Left cardiac atrium (tissue), 4 donors: ENCODE results near the gene NQO1. TPM values are rescaled to one million over a fixed set of nuclear protein-coding genes. Genes with fewer than 3 reads are reported as not detected.

Experiments
- ATAC-seq, 2 donors: fragments of 200-7000 bp; cut with Tn5 transposase; one replicate each; pipeline ENCODE4 v1.9.1; 2020; ENCODE audit warnings: mild to moderate bottlenecking in 2 of 2, moderate library complexity in 2 of 2
- DNase-seq: peaks from one replicate; pipeline ENCODE4 v3.0.0-alpha.2; 2020
- intact Hi-C, 2 donors: fragments of 100-400 bp; cut with DNase I; formaldehyde crosslinking; loops; one replicate each; pipeline versions ENCODE4 v1.14.1 to v1.15.1; 2022 to 2023
- total RNA-seq, 2 donors: library from RNA; stranded (reverse); fragmentation: NEBNext Ultra II Directional; extraction: Animal tissue kit (Norgen Biotek cat#: 25700); gene quantifications; one replicate each; pipeline ENCODE4 v1.2.1, GENCODE V29; 2021
- donor health status: DM: no; HTN: yes; CAD: no.
- donor health status: DM: no; HTN: yes; CAD: no; lungs with severe emphysema.
- donor health status: DM: yes; HTN: yes; CAD: no.
- donor health status: Dilated cardiomyopathy.

Gene NQO1
- total RNA-seq, 2 donors from 2014 or later: 36.3 to 50.6 TPM

DNA sequence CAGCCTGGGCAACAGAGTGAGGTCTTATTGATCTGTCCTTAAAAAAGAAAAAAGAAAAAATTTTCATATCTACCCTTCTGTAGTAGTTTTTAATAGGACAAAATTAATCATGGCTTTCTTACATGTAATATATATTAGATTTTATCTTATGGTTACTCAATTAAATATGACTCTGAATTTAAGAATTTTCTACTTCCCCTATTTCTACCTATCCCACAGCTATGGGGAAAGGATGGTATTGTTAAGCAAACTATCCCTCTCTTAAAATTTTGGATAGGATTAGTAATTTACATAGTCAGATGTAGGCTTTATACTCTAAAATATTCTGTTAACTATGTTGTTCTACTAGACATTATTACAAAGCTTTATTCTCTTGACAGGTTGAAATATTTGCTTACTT lies 62.5 kb downstream of the NQO1 start:
- intact Hi-C loops: no loop called here
- ATAC-seq (no peak), DNase-seq (no peak)

DNA sequence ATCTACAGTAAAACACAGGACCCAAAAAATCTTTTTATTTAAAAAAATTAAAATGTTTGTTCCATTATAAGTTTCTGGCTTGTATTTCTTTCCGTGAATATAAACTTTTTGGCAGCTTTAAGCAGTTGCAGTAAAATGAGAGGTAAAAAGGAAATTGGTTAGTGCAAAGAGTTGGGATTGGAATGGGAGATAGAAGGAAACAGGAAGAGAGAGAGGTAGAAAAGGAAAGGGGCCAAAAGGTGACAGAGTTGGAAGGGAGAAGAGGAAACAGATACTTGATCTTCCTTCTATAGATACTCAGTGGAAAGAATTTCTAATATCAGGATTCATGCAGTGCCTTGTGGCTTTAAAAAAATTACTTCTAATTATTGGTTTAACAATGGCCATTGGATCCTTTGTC lies 63.5 kb downstream of the NQO1 start:
- no peak for DNase-seq
- intact Hi-C loops: no loop called here
- ATAC-seq: no peak

DNA sequence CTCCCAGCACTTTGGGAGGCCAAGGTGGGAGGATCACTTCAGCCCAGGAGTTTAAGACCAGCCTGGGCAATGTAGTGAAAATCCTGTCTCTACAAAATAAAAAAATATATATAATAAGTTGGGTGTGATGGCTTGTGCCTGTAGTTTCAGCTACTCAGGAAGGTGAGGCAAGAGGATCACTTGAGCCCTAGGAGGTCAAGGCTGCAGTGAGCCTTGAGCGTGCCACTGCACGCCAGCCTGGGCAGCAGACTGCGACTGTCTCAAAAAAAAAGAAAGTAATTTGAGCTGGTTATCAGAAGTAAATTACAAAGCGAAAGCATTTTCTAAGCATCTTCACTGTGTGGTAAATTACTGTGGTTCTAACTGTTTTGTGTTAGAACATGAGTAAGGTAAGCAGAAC lies 66.2 kb downstream of the NQO1 start:
- intact Hi-C loops: no loop called here
- no peak for DNase-seq
- ATAC-seq: no peak

Other genes starting within 250 kb of the NQO1 start
- 10 to 100 TPM; 19.7 to 23.6 TPM for gene NFAT5, start 160.6 kb downstream of the NQO1 start, total RNA-seq
- gene NOB1, start 28.4 kb upstream of the NQO1 start, total RNA-seq: 10 to 100 TPM; 16.5 to 22.8 TPM
- 10 to 100 TPM; 19.4 to 19.5 TPM for gene WWP2, start 35.8 kb upstream of the NQO1 start, total RNA-seq
- gene CLEC18A, start 224.8 kb upstream of the NQO1 start, total RNA-seq: under 1 TPM; 0.21 to 0.24 TPM